MM.1S (cell line): ENCODE results near the gene WDR31.

Experiments
- DNase-seq: peaks from one replicate; pipeline ENCODE4 v3.0.0-alpha.2; 2015
- H2AFZ ChIP-seq: fragments of 300-600 bp; sonication (generic); 2 replicates; pipeline ENCODE4 v1.6.0; 2016; ENCODE audit warnings: antibody characterized with exemption, low read length
- H3F3A ChIP-seq: fragments of 300-600 bp; sonication (generic); 2 replicates; pipeline ENCODE4 v1.6.1; 2016; ENCODE audit warnings: mild to moderate bottlenecking, antibody characterized with exemption, low read length, moderate library complexity, mixed read lengths; ENCODE audit not compliant: insufficient read depth
- H3K27ac ChIP-seq: fragments of 300-600 bp; sonication (generic); 2 replicates; pipeline ENCODE4 v1.5.1; 2016; ENCODE audit warnings: mild to moderate bottlenecking, low read length
- H3K27me3 ChIP-seq: fragments of 300-600 bp; sonication (generic); replicated peaks from 2 replicates; pipeline ENCODE4 v1.6.0; 2016; ENCODE audit warnings: low read length; ENCODE audit not compliant: insufficient read depth
- H3K36me3 ChIP-seq: fragments of 300-600 bp; sonication (generic); replicated peaks from 2 replicates; pipeline ENCODE4 v1.6.1; 2016; ENCODE audit warnings: mild to moderate bottlenecking, low read length, mixed read lengths; ENCODE audit not compliant: insufficient read depth
- H3K4me1 ChIP-seq: fragments of 300-600 bp; sonication (generic); 2 replicates; pipeline ENCODE4 v1.6.1; 2016; ENCODE audit warnings: low read length, mixed read lengths
- H3K4me2 ChIP-seq: fragments of 300-600 bp; sonication (generic); 2 replicates; pipeline ENCODE4 v1.6.0; 2016; ENCODE audit warnings: low read depth, low read length
- H3K4me3 ChIP-seq: fragments of 300-600 bp; sonication (generic); 2 replicates; pipeline ENCODE4 v1.5.1; 2016; ENCODE audit warnings: low read length, mixed read lengths
- H3K79me2 ChIP-seq: fragments of 300-600 bp; sonication (generic); 2 replicates; pipeline ENCODE4 v1.6.1; 2016; ENCODE audit warnings: mixed run types, low read length, mixed read lengths
- H3K9ac ChIP-seq: fragments of 300-600 bp; sonication (generic); 2 replicates; pipeline ENCODE4 v1.6.1; 2016; ENCODE audit warnings: low read length, mixed read lengths
- H3K9me2 ChIP-seq: fragments of 300-600 bp; sonication (generic); replicated peaks from 2 replicates; pipeline ENCODE4 v1.6.1; 2016; ENCODE audit warnings: mild to moderate bottlenecking, low read length, mixed read lengths; ENCODE audit not compliant: insufficient read depth
- H3K9me3 ChIP-seq: fragments of 300-600 bp; sonication (generic); replicated peaks from 2 replicates; pipeline ENCODE4 v1.6.1; 2016; ENCODE audit warnings: mild to moderate bottlenecking, low read length, mixed read lengths; ENCODE audit not compliant: insufficient read depth
- H4K20me1 ChIP-seq: fragments of 300-600 bp; sonication (generic); 2 replicates; pipeline ENCODE4 v1.6.1; 2016; ENCODE audit warnings: mild to moderate bottlenecking, low read length, moderate library complexity, mixed read lengths; ENCODE audit not compliant: insufficient read depth
- CTCF ChIP-seq: fragments of 300-600 bp; sonication (generic); IDR thresholded peaks from 2 replicates; pipeline ENCODE4 v1.5.1; 2016; ENCODE audit warnings: antibody characterized with exemption, low read length, mixed read lengths
- EZH2 ChIP-seq: fragments of 300-600 bp; sonication (generic); optimal IDR thresholded peaks from 2 replicates; pipeline ENCODE3; 2017; ENCODE audit warnings: low read depth, mild to moderate bottlenecking, antibody characterized with exemption, low read length, mixed read lengths
- EZH2phosphoT487 ChIP-seq: fragments of 300-600 bp; sonication (generic); IDR thresholded peaks from 2 replicates; pipeline ENCODE4 v1.6.1; 2018; ENCODE audit warnings: antibody characterized with exemption, low read length

The WDR31 gene

GRCh38 chr9:113343732-113344231 is 3.7 kb upstream of the WDR31 start:
- DNase-seq, result peak; percentile 41
- H2AFZ ChIP-seq, result peak overlapping the region; percentile 30; the same call in 1 of the 2 replicates
- no peaks in the 10 kb centered on the region for H3K27me3 ChIP-seq
- no peak for TF ChIP-seq EZH2phosphoT487
- no peak for TF ChIP-seq CTCF
- no peak for TF ChIP-seq EZH2
- no peaks in the 10 kb centered on the region for H3K9me2 ChIP-seq
- peaks cover 26% of the 10 kb centered on the region for H3K4me1 ChIP-seq
- H4K20me1 ChIP-seq, result no peaks in the 10 kb centered on the region
- H3K9ac ChIP-seq, result no peak overlapping the region
- no peaks in the 10 kb centered on the region for H3K79me2 ChIP-seq
- no peaks in the 10 kb centered on the region for H3K9me3 ChIP-seq
- no peak overlapping the region for H3K27ac ChIP-seq
- no peak overlapping the region for H3K4me3 ChIP-seq
- no peaks in the 10 kb centered on the region for H3K36me3 ChIP-seq
- no peak overlapping the region for H3K4me2 ChIP-seq
- H3F3A ChIP-seq, result peaks cover 16% of the 10 kb centered on the region

- Histone ChIP-seq H4K20me1 (no peaks in the 10 kb centered on the region), H3K4me1 (peaks cover 15% of the 10 kb centered on the region; the same call in 1 of the 2 replicates), H3K9ac (no peak overlapping the region), H3K27ac (no peak overlapping the region), H3K36me3 (no peaks in the 10 kb centered on the region), H3F3A (no peaks in the 10 kb centered on the region), H3K9me3 (no peaks in the 10 kb centered on the region), H2AFZ (no peak overlapping the region), H3K4me2 (no peak overlapping the region), H3K79me2 (no peaks in the 10 kb centered on the region), H3K27me3 (no peaks in the 10 kb centered on the region), H3K4me3 (no peak overlapping the region), H3K9me2 (no peaks in the 10 kb centered on the region)
- no peak for TF ChIP-seq CTCF
- TF ChIP-seq EZH2, result no peak
- TF ChIP-seq EZH2phosphoT487, result no peak
- DNase-seq, result no peak
Measured at GRCh38 chr9:113341712-113342410, 1.8 kb upstream of the WDR31 start.

- Histone ChIP-seq H3K4me1 (peaks cover 6% of the 10 kb centered on the region; the same call in 1 of the 2 replicates), H4K20me1 (no peaks in the 10 kb centered on the region), H3K4me3 (no peak overlapping the region), H3K79me2 (no peaks in the 10 kb centered on the region), H3F3A (no peaks in the 10 kb centered on the region), H3K9ac (no peak overlapping the region), H3K36me3 (no peaks in the 10 kb centered on the region), H3K9me2 (no peaks in the 10 kb centered on the region), H3K27me3 (no peaks in the 10 kb centered on the region), H3K4me2 (no peak overlapping the region), H2AFZ (no peak overlapping the region), H3K27ac (no peak overlapping the region), H3K9me3 (no peaks in the 10 kb centered on the region)
- TF ChIP-seq CTCF (no peak), EZH2phosphoT487 (no peak), EZH2 (no peak)
- no peak for DNase-seq
Measured at GRCh38 chr9:113337714-113338113, 2.4 kb downstream of the WDR31 start.
